Measurements from ENCODE around the gene NR2E3. TPM values are rescaled to one million over a fixed set of nuclear protein-coding genes. Genes with fewer than 3 reads are reported as not detected.

The NR2E3 gene
- total RNA-seq: not detected

GRCh38 chr15:71810256-71811035 is at the start of gene NR2E3:
Gene NR2E3, plus strand, starts transcription at chr15:71810554. Its CDS starts 190 bp downstream, at chr15:71810744.
- no peak for DNase-seq (ENCODE audit: low spot score in 2 of 2)
- WGBS, 2 donors: 67 to 78% methylated on average over 15 to 16 of the region's 16 CpGs
- TF ChIP-seq POLR2A (IDR thresholded peaks at IDR 0.05) (no peak), CTCF (IDR thresholded peaks at IDR 0.05) (no peak)
- no peak within 1 kb of the TSS for H3K4me3 ChIP-seq (ENCODE audit: low read depth, poor library complexity, severe bottlenecking)
- intact Hi-C loops (cut with DNase I; ENCODE audit: low total_unique reads): no loop called here

- H3K4me3 ChIP-seq (ENCODE audit: low read depth, poor library complexity, severe bottlenecking): no peak overlapping the region
- DNase-seq (ENCODE audit: low spot score in 2 of 2): no peak
- no peak for TF ChIP-seq POLR2A (IDR thresholded peaks at IDR 0.05)
- no peak for TF ChIP-seq CTCF (IDR thresholded peaks at IDR 0.05)
- 91 to 96% methylated on average over 1 of the region's 1 CpG for WGBS, 2 donors
- intact Hi-C loops (cut with DNase I; ENCODE audit: low total_unique reads): no loop called here
Observed at GRCh38 chr15:71760852-71761251, 49.5 kb upstream of the NR2E3 start.

GRCh38 chr15:71761649-71762048 is 48.7 kb upstream of the NR2E3 start:
- intact Hi-C loops (cut with DNase I; ENCODE audit: low total_unique reads): no loop called here
- 31 to 36% methylated on average over 3 of the region's 3 CpGs for WGBS, 2 donors
- no peak for DNase-seq (ENCODE audit: low spot score in 2 of 2)
- H3K4me3 ChIP-seq (ENCODE audit: low read depth, poor library complexity, severe bottlenecking): no peak overlapping the region
- no peak for TF ChIP-seq POLR2A (IDR thresholded peaks at IDR 0.05)
- TF ChIP-seq CTCF (IDR thresholded peaks at IDR 0.05): no peak

DNA sequence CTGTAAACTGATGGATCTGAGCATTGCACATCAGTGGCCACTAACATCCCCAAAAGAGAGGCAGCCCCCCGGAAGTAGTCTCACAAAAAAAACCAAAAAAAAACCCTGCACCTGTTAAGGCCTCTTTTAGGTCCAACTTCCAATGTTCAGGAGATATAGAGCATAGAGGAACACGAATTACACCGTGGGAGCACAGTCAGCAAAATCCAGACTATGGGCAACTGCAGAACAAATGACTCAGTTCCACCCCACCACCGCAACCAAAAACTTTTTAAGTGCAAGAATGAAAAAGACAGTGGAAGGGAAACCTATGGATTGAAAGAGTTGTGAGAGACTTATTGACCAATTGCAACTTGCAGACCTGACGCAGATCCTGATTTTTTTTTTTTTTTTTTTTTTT is 42.2 kb upstream of the NR2E3 start:
- intact Hi-C loops (cut with DNase I; ENCODE audit: low total_unique reads): no loop called here
- DNase-seq (ENCODE audit: low spot score in 2 of 2): no peak
- H3K4me3 ChIP-seq (ENCODE audit: low read depth, poor library complexity, severe bottlenecking): no peak overlapping the region
- 90 to 95% methylated on average over 5 of the region's 5 CpGs for WGBS, 2 donors
- TF ChIP-seq POLR2A (IDR thresholded peaks at IDR 0.05) (no peak), CTCF (IDR thresholded peaks at IDR 0.05) (no peak)

DNA sequence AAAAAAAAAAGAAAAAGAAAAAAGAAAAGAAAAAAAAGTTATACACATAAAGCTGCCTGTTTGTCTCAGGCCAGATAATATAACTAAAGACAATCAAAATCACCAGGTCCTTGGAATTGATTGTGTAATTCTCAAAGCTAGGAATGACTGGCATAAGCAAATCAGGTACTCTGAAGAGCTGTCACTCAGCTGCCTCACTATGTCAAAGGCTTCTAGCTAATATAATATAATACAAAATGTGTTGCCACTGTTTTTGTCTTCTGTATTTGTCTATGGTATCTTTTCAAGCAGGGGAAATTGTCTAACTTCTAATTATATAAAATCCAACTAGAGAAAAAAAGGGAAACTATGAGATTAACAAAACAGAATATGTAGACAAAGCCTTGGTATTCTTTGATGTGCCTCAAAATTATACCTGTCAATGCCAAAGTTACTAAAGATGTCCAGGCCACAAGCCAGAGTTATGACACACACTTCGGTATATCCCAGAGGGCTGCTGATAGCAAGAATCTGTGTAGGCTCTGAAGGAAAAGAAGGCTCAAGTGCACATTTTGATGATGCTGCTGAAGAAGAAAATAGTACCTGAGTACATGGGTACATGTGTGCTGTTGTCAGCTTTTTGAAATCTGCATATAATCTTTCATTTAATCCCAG is 37.0 kb upstream of the NR2E3 start:
- H3K4me3 ChIP-seq (ENCODE audit: low read depth, poor library complexity, severe bottlenecking): no peak overlapping the region
- WGBS, 2 donors: 81 to 82% methylated on average over 1 of the region's 1 CpG
- intact Hi-C loops (cut with DNase I; ENCODE audit: low total_unique reads): no loop called here
- no peak for DNase-seq (ENCODE audit: low spot score in 2 of 2)
- no peak for TF ChIP-seq CTCF (IDR thresholded peaks at IDR 0.05)
- no peak for TF ChIP-seq POLR2A (IDR thresholded peaks at IDR 0.05)

Data from lower leg skin (tissue), 4 donors.